ENCODE data around the gene TMEM273. TPM values are rescaled to one million over a fixed set of nuclear protein-coding genes. Genes with fewer than 3 reads are reported as not detected.

Gene TMEM273
- total RNA-seq, 1 experiment from 2014 or later = not detected

DNA sequence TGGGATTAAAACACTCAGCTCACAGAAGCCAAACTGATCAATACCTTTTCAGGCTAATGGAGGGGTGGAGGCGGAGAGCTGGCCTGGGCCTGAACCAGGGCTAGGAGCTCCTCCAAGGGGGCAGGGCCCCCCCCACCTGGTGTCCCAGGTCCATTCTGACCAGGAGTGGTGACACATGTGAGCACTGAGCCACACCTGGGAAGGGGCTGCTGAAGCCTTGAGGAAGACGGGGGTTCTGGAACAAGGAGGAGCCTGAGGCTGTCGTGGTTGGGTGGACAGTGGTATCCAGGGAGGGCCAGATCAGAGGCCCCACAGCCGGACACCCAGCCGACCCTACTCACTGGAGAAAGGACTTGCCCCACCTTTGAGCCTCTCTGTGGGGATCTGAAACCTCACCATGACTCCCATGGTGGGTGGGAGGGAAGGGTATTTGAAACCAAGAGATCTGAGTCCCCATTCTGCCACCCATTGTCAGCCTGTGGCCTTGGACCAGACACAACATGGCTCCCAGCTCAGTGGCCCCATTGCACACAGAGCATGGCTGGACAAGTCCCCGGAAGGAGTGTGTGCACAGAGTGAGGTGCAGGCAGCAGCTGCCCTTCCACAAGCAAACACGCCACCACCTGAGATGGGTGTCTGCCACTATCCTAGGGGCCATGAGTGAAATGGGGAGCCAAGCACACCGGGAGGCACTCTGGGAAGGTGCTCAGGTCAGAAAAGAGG is 12.4 kb downstream of the TMEM273 start:
- H3K4me3 ChIP-seq (ENCODE audit: insufficient read depth, low read depth, low read length) = no peak overlapping the region
- H3K36me3 ChIP-seq (replicated peaks; ENCODE audit: control insufficient read depth, insufficient read depth, low read length) = no peaks in the 10 kb centered on the region
- DNase-seq = no peak
- no peaks in the 10 kb centered on the region for H3K27me3 ChIP-seq (ENCODE audit: control insufficient read depth, insufficient read depth, low read length)

DNA sequence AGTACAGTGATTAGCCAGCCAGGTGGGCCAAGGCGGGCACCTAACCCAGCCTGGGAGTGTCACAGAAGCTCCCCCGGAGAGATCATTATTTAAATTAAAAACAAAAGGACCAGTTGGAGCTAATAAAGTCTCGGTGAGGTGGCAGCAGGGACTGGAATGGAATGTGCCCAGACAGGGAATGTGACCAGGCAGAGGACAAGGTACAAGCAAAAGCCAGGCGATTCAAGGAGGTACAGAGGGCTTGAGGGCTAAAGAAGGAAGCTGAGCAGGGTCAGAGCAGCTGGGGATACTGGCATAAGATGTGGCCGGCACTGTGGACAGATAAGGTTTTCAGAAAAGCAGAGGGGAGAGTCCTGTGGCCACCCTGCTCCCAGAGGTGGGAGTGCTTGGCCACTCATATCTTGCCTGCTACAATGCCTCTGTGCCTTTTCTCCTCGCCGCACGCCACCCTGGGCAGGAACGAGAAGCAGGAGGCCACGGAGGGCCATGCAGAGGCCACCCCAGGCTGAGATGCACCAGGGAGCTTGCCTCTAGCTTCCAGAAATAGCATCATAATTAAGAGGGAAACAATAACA is 13.2 kb downstream of the TMEM273 start:
- Histone ChIP-seq H3K27me3 (ENCODE audit: control insufficient read depth, insufficient read depth, low read length) (no peaks in the 10 kb centered on the region), H3K4me3 (ENCODE audit: insufficient read depth, low read depth, low read length) (no peak overlapping the region), H3K36me3 (replicated peaks; ENCODE audit: control insufficient read depth, insufficient read depth, low read length) (no peaks in the 10 kb centered on the region)
- DNase-seq = no peak

DNA sequence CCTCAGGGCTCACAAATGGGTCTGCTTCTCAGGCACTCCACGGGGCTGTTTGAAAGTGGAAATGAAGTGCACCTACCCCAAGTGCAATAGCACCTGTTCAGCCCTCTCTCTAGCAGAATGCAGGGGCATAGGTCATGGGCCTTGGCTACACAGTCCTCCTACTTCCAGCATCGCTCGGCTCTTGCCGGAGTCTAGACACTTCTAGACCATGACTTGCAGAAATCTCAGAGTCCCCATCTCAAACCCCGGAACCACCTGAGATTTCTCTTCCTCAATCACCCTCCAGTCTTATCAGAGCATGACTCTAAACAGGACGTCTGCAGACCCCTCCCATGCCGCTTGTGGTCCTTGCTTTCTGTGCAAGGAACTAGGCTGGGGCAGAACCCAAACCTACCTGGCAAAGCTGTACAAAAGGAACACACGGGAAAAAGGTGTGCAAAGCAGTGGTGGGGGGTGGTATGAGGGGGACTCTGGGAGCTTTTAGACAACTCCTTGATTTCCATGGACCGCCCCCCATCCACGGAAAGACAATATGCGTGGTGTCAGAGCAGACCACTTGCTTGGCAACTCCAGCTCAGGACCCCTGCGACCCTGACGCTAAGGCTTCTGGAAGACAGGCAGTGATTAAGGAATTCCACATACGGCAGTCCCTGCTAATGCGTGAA is 13.8 kb downstream of the TMEM273 start:
- Histone ChIP-seq H3K27me3 (ENCODE audit: control insufficient read depth, insufficient read depth, low read length) (no peaks in the 10 kb centered on the region), H3K36me3 (replicated peaks; ENCODE audit: control insufficient read depth, insufficient read depth, low read length) (no peaks in the 10 kb centered on the region), H3K4me3 (ENCODE audit: insufficient read depth, low read depth, low read length) (no peak overlapping the region)
- DNase-seq = no peak

DNA sequence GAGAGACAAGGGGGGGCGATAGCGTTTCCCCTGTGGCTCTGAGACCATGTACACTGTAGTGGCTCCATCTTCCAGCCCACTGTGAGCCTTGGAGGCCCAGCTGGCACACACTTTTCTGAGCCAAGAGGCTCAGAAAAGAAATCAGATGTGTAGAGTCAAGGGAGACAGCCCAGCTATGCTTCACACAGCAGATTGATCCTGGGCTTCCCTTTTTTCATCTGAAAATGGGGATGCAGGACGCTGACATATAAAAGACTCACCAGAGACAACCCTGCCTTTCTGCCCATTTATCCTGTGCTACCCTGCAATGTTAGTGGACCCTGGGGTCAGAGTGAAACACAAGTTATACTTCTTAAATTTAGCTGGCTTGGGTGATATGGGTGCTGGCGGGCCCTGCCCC is 14.3 kb downstream of the TMEM273 start:
- no peak for DNase-seq
- H3K36me3 ChIP-seq (replicated peaks; ENCODE audit: control insufficient read depth, insufficient read depth, low read length) = no peaks in the 10 kb centered on the region
- H3K4me3 ChIP-seq (ENCODE audit: insufficient read depth, low read depth, low read length) = no peak overlapping the region

DNA sequence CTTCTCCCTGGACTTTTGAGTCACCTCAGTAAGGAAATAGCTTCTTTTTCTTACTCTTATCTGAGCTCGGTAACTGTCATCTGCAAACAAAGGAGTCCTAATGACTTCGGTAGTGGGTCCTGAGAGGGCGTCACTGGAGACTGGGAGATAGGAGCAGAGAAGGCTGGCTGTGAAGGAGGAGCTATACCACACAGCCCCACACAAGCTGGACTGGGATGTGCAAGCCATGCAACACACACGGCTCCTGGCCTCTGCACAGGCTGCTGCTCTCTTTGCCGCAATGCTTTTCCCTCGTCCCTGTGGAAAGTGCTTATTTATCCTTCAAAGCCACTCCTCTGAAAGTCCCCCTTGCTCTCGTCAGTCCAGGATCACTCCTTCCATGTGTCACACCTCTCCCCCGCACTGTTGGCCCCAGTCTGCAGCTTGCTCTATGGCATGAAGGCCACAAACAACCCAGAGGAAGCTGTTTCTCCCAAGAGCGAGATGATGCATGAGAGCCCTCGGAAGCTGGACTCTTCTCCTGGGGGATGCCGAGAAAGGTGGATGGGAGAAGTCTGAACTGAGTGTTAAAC is 14.9 kb downstream of the TMEM273 start:
- H3K36me3 ChIP-seq (replicated peaks; ENCODE audit: control insufficient read depth, insufficient read depth, low read length) = no peaks in the 10 kb centered on the region
- DNase-seq = no peak
- H3K27me3 ChIP-seq (ENCODE audit: control insufficient read depth, insufficient read depth, low read length) = no peaks in the 10 kb centered on the region
- no peak overlapping the region for H3K4me3 ChIP-seq (ENCODE audit: insufficient read depth, low read depth, low read length)

More for the DNA sequence above, 14.3 kb downstream of the TMEM273 start:
- H3K27me3 ChIP-seq (ENCODE audit: control insufficient read depth, insufficient read depth, low read length) = no peaks in the 10 kb centered on the region

DNA sequence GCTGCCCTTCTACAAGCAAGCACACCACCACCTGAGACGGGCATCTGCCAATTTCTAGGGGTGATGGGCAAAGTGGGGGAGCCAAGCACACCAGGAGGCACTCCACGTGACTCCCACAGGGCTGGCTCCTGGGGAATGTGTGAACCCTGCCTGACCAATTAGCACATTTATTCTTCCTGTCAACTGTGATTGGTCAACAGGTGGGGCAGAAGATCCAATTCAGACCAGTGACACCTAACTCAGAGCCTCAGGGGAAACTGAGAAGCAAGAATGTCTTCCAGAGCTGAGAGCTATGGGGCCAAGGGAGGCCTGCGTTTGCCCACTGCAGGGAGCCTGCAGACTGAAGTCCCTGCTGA is 15.4 kb downstream of the TMEM273 start:
- no peak for DNase-seq
- H3K4me3 ChIP-seq (ENCODE audit: insufficient read depth, low read depth, low read length) = no peak overlapping the region

DNA sequence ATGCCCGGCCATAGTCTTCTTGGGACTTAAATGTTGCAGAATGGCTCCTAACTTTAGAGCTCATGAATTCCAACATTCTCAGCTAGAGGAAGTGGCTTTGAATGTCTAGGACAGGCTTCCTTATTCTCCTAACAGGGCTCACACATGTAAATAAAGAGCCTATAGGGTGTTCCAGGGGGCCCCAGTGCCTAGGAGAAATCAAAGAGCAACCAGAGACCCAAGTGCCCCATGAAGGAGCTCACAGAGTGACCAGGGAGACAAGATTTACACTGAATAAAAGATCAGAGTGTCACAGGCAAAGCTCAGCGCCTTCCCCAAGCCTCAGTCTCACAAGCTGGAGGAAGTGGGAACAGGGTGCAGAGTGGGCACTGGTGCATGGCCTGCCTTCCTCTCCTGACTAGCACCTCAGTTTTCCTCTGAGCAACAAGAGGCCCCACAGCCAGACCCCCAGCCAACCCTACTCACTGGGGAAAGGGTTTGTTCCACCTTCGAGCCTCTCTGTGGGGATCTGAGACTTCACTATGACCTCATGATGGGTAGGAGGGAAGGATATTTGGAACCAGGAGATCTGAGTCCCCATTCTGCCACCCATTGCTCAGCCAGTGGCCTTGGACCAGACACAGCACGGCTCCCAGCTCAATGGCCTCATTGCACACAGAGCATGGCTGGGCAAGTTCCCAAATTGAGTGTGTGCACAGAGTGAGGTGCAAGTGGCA is 16.0 kb downstream of the TMEM273 start:
- no peaks in the 10 kb centered on the region for H3K36me3 ChIP-seq (replicated peaks; ENCODE audit: control insufficient read depth, insufficient read depth, low read length)
- DNase-seq = no peak
- H3K4me3 ChIP-seq (ENCODE audit: insufficient read depth, low read depth, low read length) = no peak overlapping the region
- H3K27me3 ChIP-seq (ENCODE audit: control insufficient read depth, insufficient read depth, low read length) = no peaks in the 10 kb centered on the region

More for the DNA sequence above, 15.4 kb downstream of the TMEM273 start:
- no peaks in the 10 kb centered on the region for H3K36me3 ChIP-seq (replicated peaks; ENCODE audit: control insufficient read depth, insufficient read depth, low read length)
- no peaks in the 10 kb centered on the region for H3K27me3 ChIP-seq (ENCODE audit: control insufficient read depth, insufficient read depth, low read length)

DNA sequence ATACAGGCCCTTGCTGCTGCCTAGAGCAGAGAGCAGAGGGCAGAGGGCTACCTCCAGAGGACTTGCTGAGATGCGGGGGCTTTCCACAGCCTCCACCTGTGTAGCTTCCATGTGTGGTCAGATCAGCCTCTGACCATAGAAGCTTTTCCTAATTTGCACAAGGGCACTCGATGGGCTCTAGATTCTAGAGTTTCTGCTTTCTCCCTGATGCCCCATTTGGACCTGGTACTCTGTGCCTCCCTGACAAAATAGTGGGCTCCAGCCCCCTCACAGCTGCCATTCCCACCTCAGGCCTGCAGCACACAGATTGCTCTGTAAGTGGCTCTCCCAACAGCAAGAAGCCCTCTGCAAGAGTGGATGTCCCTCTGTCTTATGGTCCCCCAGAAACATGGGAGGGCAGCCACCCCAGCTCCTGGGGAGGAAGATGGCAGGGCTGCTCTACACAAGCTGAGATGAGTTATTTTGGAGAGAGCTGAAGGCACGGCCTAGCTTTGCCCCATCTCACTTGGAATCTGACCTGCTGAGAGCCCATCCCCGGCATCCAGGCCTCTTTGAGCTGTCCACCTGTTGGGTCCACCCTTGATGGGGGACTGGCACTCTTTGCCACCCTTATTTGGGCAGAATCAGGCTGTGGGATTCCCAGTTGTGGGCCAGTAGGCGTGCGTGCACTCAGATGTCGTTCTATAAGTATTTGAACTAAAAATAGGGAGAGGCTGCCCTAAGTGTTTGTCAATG is 16.7 kb downstream of the TMEM273 start:
- H3K36me3 ChIP-seq (replicated peaks; ENCODE audit: control insufficient read depth, insufficient read depth, low read length) = no peaks in the 10 kb centered on the region
- H3K27me3 ChIP-seq (ENCODE audit: control insufficient read depth, insufficient read depth, low read length) = no peaks in the 10 kb centered on the region
- no peak for DNase-seq
- no peak overlapping the region for H3K4me3 ChIP-seq (ENCODE audit: insufficient read depth, low read depth, low read length)

DNA sequence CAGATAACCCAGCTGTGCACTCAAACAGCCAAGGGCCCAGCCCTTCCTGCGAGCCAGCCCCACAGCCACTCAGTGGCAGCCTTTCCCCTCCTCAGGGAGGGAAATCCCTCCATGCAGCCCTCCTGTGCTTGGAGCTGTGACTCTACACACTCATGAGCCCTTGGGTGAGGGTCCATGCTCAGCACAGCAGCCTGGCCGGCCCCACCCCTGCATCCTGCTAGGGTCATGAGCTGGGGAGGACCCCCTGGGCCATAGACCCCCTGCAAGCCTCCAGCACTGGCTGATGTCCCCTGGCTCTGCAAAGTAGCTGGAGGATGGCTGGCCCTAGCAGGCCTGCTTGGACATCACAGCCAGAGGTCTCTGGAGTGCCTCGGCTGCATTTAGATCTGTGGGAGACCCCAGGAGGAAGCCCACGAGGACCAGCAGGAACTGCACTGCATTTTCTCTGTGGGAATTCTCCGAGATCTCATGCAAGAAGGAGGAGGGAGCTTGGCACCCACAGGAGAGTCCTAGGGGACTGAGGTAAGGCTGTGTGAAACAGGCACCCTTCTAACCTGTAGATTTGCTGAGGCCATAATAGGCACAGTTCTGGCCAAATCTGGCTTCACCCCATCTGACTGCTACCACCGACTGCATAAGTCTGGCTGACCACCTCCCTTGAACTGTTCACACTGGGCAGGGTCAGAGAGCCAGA is 17.4 kb downstream of the TMEM273 start:
- Histone ChIP-seq H3K4me3 (ENCODE audit: insufficient read depth, low read depth, low read length) (no peak overlapping the region), H3K36me3 (replicated peaks; ENCODE audit: control insufficient read depth, insufficient read depth, low read length) (no peaks in the 10 kb centered on the region), H3K27me3 (ENCODE audit: control insufficient read depth, insufficient read depth, low read length) (no peaks in the 10 kb centered on the region)
- no peak for DNase-seq

DNA sequence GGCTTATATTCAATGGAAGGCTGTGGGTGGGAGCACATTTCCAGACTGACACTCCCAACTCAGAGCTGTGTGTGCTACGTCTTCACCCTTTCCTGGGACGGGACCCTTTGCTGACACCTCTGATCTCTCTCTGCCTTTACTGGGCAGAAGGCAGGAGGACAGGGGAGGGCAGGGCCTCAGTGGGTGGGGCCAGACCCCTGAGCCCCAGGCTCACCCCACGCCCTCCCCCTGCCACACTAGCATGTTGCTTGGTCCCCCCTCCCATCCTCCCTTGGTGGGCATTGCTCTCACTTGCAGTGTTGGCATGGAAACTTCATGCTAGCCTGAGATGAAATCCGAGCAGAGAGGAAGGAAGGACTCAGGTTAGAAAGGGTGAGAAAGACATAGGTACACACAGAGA is 18.4 kb downstream of the TMEM273 start:
- Histone ChIP-seq H3K27me3 (ENCODE audit: control insufficient read depth, insufficient read depth, low read length) (no peaks in the 10 kb centered on the region), H3K36me3 (replicated peaks; ENCODE audit: control insufficient read depth, insufficient read depth, low read length) (no peaks in the 10 kb centered on the region), H3K4me3 (ENCODE audit: insufficient read depth, low read depth, low read length) (no peak overlapping the region)
- DNase-seq = no peak

DNA sequence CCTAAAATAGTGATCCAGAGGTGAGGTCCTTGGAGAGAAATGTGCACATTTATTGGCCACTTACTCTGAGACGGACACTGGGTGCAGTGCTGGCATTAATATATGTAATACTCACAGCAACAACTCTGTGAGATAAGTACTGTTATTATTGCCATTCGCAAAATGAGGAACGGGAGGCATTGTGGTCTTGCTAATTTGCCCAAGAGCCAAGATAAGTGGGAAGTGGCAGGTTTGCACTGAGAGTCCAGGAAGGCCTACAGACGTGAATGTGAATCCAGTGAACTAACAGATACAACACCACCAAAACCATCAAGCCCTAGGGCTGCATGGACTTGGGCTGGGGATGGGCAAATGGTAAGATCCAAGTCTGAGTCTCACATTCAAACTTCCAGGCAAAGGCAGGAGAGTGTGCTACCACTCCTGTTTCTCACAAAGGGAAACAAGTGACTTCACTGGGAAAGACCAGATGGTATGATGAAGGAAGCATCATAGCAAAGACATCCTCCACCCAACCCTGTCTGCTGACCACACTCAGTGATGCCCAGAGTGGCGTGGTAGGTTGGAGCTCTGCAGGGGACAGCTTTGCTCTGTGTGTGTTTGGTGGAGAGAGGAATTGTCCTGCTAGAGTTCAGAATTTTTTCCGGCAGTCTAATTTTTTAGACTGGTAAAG is 19.2 kb downstream of the TMEM273 start:
- Histone ChIP-seq H3K4me3 (ENCODE audit: insufficient read depth, low read depth, low read length) (no peak overlapping the region), H3K36me3 (replicated peaks; ENCODE audit: control insufficient read depth, insufficient read depth, low read length) (no peaks in the 10 kb centered on the region), H3K27me3 (ENCODE audit: control insufficient read depth, insufficient read depth, low read length) (no peaks in the 10 kb centered on the region)
- DNase-seq = no peak

DNA sequence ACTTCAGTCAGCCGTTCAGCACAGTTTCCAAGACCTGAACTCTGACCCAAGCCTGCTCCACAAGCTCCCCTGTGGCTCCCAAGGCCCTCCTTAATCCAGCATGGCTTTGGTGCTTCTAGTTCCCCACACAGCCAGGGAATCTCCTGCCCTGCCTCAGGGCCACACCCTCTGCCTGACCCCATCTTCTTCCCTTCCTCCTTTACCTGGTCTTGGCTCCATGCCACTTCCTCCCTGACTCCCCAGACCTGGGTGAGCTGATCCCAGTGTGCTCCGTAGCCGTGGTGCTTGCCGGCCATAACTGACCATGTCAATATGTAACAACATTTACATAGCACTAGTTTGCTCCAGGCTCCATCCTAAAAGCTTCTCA is 20.0 kb downstream of the TMEM273 start:
- DNase-seq = no peak
- Histone ChIP-seq H3K4me3 (ENCODE audit: insufficient read depth, low read depth, low read length) (no peak overlapping the region), H3K36me3 (replicated peaks; ENCODE audit: control insufficient read depth, insufficient read depth, low read length) (no peaks in the 10 kb centered on the region), H3K27me3 (ENCODE audit: control insufficient read depth, insufficient read depth, low read length) (no peaks in the 10 kb centered on the region)

DNA sequence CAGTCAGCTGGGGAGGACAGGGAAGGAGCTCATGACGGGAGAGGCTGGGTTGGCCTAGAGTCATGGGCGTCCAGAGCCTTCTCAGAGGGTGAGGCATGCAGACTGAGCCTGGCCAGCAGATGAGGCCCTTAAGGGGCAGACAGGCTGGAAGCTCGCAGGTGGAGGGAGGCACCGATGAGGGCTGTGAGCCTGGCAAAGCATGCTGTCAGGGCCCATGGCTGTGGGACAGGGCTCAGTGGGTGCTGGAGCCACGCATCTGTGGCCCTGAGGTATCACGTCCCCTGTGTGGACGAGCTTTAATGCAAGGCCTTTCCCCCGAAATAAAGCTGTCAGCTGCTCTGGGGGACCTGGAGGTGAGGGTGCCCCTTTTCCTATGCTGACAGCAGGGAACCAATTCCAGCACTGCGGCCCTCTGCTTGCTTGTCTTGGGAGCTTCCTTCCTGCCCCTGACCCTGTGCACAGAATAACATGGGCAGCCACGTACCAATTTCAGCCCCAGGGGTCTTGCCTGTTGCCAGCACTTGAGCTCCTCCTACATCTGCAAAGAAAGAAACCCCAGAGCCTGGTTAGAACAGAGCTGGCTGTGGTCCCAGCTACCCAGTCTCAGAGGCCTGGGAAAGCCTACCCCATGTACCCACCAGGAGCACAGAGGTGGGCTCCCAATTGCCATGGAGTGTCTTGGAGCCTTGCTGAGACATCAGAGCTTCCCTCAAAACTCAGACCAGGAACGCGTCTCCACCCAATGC is 20.6 kb downstream of the TMEM273 start:
- Histone ChIP-seq H3K27me3 (ENCODE audit: control insufficient read depth, insufficient read depth, low read length) (no peaks in the 10 kb centered on the region), H3K4me3 (ENCODE audit: insufficient read depth, low read depth, low read length) (no peak overlapping the region), H3K36me3 (replicated peaks; ENCODE audit: control insufficient read depth, insufficient read depth, low read length) (no peaks in the 10 kb centered on the region)
- DNase-seq = no peak
